Fibroblast of lung (primary cell): Measurements from ENCODE around the gene CTSK. TPM values are rescaled to one million over a fixed set of nuclear protein-coding genes. Genes with fewer than 3 reads are reported as not detected.
"Not testable (repeated sequence)": the region's sequence is repeated elsewhere in the genome, so short reads cannot be mapped to it uniquely, and the experiment has no call there.

Source experiments
- DNase-seq, 2 donors: peaks; one replicate each; pipeline versions ENCODE4 v3.0.0 to v3.0.0-alpha.2; 2010; ENCODE audit warnings: low read depth in 2 of 2
- H2AFZ ChIP-seq: 2 replicates; pipeline ENCODE4 v1.5.1; 2012; ENCODE audit warnings: low read length, control low read depth, inconsistent platforms
- H3K27ac ChIP-seq: 2 replicates; pipeline ENCODE4 v1.5.1; 2011; ENCODE audit warnings: low read length, control low read depth; ENCODE audit not compliant: insufficient read depth
- H3K27me3 ChIP-seq: 2 replicates; pipeline ENCODE4 v1.5.1; 2011; ENCODE audit warnings: mild to moderate bottlenecking, low read length; ENCODE audit not compliant: control insufficient read depth, insufficient read depth
- H3K36me3 ChIP-seq: 2 replicates; pipeline ENCODE4 v1.5.1; 2011; ENCODE audit warnings: low read length; ENCODE audit not compliant: control insufficient read depth, insufficient read depth
- H3K4me1 ChIP-seq: 2 replicates; pipeline ENCODE4 v1.5.1; 2011; ENCODE audit warnings: low read length; ENCODE audit not compliant: control insufficient read depth, insufficient read depth; ENCODE audit errors: extremely low read depth
- H3K4me2 ChIP-seq: 2 replicates; pipeline ENCODE4 v1.5.1; 2011; ENCODE audit warnings: low read length, control low read depth; ENCODE audit not compliant: insufficient read depth; ENCODE audit errors: extremely low read depth
- H3K4me3 ChIP-seq, 4 experiments: fragments of 200-600 bp in 1 of 4; sonication (generic) in 1 of 4; replicated peaks in 1 of 4; 2 replicates each; pipeline ENCODE4 v1.5.1; 2011 to 2016; ENCODE audit warnings: low read length in 4 of 4, low read depth in 3 of 4, mild to moderate bottlenecking in 3 of 4, control low read depth in 2 of 4, inconsistent platforms in 1 of 4, mixed read lengths in 1 of 4; ENCODE audit not compliant: insufficient read depth in 1 of 4; ENCODE audit errors: control extremely low read depth in 1 of 4
- H3K79me2 ChIP-seq: 2 replicates; pipeline ENCODE4 v1.5.1; 2012; ENCODE audit warnings: mild to moderate bottlenecking, low read length, inconsistent platforms; ENCODE audit not compliant: control insufficient read depth, insufficient read depth
- H3K9ac ChIP-seq: 2 replicates; pipeline ENCODE4 v1.5.1; 2011; ENCODE audit warnings: mild to moderate bottlenecking, low read length, control low read depth; ENCODE audit not compliant: insufficient read depth
- H3K9me3 ChIP-seq: 2 replicates; pipeline ENCODE4 v1.5.1; 2012; ENCODE audit warnings: low read depth, low read length; ENCODE audit not compliant: control insufficient read depth, insufficient read depth
- H4K20me1 ChIP-seq: 2 replicates; pipeline ENCODE4 v1.5.1; 2011; ENCODE audit warnings: low read length; ENCODE audit not compliant: control insufficient read depth, insufficient read depth; ENCODE audit errors: extremely low read depth
- EZH2 ChIP-seq: IDR thresholded peaks from 2 replicates; pipeline ENCODE4 v1.5.1; 2012; ENCODE audit warnings: low read length, control low read depth, mild to moderate bottlenecking; ENCODE audit errors: missing control alignments
- polyA plus RNA-seq, 2 donors: library from polyadenylated mRNA; depleted of rRNA in 1 of 2; stranded (reverse) in 1 of 2; unstranded in 1 of 2; fragments of >200 nt; gene quantifications; 2 replicates each; pipeline ENCODE4 v1.2.1, GENCODE V29; 2011 to 2012; ENCODE audit warnings: missing spikeins in 1 of 2
- total RNA-seq: library from RNA; depleted of rRNA; stranded (reverse); fragments of >200 nt; gene quantifications from 2 replicates; pipeline ENCODE4 v1.2.1, GENCODE V29; 2014
- TF ChIP-seq, protein P1 (sequence below), 2 donors: IDR thresholded peaks in 1 of 2; conservative IDR thresholded peaks in 1 of 2; 1 replicate in 1 of 2; 2 replicates in 1 of 2; pipeline ENCODE4 v1.5.1; 2011 to 2012; ENCODE audit warnings: low read length in 2 of 2, control low read depth in 1 of 2, inconsistent platforms in 1 of 2, low read depth in 1 of 2, mild to moderate bottlenecking in 1 of 2

The CTSK gene
- total and polyA plus RNA-seq, 2 donors (not counting 1 experiment from before 2014, with no cell fraction given): 209 to 461 TPM

DNA sequence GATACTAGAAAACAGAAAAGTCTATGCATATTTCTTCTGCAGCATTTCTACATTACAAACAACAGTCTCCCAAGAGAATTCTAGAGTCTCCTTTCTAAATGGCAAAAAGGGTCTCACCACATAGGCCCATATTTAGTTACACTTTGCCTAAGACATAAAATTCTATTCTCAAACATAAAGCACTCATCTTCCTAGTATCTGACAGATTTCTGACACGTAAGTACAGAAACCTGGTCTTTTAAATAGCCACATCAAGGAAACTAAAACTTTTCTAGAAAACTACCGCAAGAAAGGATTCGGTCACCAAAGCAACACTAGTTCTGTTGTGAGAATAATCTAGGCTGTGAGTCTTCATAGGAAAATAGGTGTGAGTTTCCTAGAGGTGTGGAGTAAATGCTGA lies 33.6 kb upstream of the CTSK start:
- H3K79me2 ChIP-seq: no peaks in the 10 kb centered on the region
- H2AFZ ChIP-seq: no peak overlapping the region
- H3K4me3 ChIP-seq: no peak overlapping the region
- no peak for DNase-seq
- no peaks in the 10 kb centered on the region for H4K20me1 ChIP-seq
- peaks cover 3% of the 10 kb centered on the region for H3K36me3 ChIP-seq
- no peaks in the 10 kb centered on the region for H3K9me3 ChIP-seq
- no peaks in the 10 kb centered on the region for H3K27me3 ChIP-seq
- TF ChIP-seq, protein P1, sequence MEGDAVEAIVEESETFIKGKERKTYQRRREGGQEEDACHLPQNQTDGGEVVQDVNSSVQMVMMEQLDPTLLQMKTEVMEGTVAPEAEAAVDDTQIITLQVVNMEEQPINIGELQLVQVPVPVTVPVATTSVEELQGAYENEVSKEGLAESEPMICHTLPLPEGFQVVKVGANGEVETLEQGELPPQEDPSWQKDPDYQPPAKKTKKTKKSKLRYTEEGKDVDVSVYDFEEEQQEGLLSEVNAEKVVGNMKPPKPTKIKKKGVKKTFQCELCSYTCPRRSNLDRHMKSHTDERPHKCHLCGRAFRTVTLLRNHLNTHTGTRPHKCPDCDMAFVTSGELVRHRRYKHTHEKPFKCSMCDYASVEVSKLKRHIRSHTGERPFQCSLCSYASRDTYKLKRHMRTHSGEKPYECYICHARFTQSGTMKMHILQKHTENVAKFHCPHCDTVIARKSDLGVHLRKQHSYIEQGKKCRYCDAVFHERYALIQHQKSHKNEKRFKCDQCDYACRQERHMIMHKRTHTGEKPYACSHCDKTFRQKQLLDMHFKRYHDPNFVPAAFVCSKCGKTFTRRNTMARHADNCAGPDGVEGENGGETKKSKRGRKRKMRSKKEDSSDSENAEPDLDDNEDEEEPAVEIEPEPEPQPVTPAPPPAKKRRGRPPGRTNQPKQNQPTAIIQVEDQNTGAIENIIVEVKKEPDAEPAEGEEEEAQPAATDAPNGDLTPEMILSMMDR (conservative IDR thresholded peaks at IDR 0.05 in 1 of 2, IDR thresholded peaks at IDR 0.05 in 1 of 2; ENCODE audit: low read depth in 1 of 2, low read length in 2 of 2): no peak
- TF ChIP-seq EZH2: no peak
- H3K4me1 ChIP-seq: no peaks in the 10 kb centered on the region
- no peak overlapping the region for H3K9ac ChIP-seq
- H3K27ac ChIP-seq: no peak overlapping the region
- no peak overlapping the region for H3K4me2 ChIP-seq

DNA sequence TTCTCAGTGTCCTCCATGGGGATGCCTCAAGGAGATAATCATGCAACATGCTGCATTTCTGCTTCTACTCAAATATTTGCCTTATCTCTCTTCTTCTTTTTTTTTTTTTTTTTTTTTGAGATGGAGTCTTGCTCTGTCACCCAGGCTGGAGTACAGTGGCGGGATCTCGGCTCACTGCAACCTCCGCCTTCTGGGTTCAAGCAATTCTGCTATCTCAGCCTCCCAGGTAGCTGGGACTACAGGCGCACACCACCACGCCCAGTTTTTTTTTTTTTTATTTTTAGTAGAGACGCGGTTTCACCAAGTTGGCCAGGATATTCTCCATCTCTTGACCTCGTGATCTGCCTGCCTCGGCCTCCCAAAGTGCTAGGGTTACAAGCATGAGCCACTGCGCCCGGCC lies 32.8 kb upstream of the CTSK start:
- H3K4me3 ChIP-seq, H3K4me1 ChIP-seq, H3K4me2 ChIP-seq, H4K20me1 ChIP-seq, H2AFZ ChIP-seq, H3K27ac ChIP-seq, H3K36me3 ChIP-seq, H3K9me3 ChIP-seq, H3K9ac ChIP-seq, H3K27me3 ChIP-seq, H3K79me2 ChIP-seq, DNase-seq: not testable (repeated sequence)

DNA sequence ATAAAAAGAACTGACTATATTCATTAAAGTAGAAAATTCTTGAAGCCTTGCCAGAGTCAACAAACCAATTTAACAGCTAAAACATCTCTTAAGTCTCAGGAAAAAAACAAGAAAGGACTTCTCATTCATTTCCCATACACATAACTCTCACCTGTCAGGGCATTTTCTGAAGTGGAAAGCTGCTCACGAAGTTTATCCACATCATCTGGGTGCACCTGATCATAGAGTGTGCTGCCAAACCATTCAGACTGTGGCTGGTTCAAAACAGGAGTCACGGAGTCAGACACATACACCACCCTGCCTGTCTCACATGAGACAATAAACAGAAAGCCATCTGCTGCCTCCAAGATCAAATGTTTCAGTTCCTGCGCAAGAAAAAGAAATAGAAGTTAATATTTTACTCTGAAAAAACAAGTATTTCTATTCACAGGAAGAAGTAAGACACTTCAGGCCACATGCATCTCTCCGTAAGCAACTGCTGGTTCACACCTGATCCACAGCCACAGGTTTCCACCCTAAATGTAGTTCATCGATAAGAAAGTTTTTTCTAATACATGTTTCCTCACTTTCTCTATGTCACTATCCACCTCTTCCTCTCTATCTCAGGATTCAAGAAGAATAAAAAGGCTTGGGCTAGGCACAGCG lies 28.2 kb upstream of the CTSK start:
- H3K36me3 ChIP-seq: peaks cover 6% of the 10 kb centered on the region
- peak in 1 of 2 donors; percentile 58 for DNase-seq
- H3K4me2 ChIP-seq: no peak overlapping the region
- H3K9me3 ChIP-seq: no peaks in the 10 kb centered on the region
- no peaks in the 10 kb centered on the region for H3K27me3 ChIP-seq
- H3K9ac ChIP-seq: no peak overlapping the region
- H3K4me3 ChIP-seq: no peak overlapping the region
- TF ChIP-seq, protein P1 (conservative IDR thresholded peaks at IDR 0.05 in 1 of 2, IDR thresholded peaks at IDR 0.05 in 1 of 2; ENCODE audit: low read depth in 1 of 2, low read length in 2 of 2): no peak
- no peak for TF ChIP-seq EZH2
- H3K4me1 ChIP-seq: no peaks in the 10 kb centered on the region
- H2AFZ ChIP-seq: no peak overlapping the region
- no peaks in the 10 kb centered on the region for H3K79me2 ChIP-seq
- H3K27ac ChIP-seq: no peak overlapping the region
- H4K20me1 ChIP-seq: no peaks in the 10 kb centered on the region

DNA sequence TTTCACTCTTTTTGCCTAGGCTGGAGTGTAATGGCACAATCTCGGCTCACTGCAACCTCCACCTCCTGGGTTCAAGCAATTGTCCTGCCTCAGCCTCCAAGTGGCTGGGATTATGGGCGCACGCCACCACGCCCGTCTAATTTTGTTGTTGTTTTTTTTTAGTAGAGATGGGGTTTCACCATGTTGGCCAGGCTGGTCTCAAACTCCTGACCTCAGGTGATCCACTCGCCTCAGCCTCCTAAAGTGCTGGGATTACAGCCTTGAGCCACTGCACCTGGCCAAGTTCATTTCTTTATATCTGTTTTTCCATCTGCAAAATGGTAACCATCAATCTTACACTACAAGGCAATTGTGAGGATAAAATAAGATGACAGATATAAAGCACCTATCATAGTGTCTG lies 25.9 kb upstream of the CTSK start:
- not testable (repeated sequence) for H3K36me3 ChIP-seq, H3K9ac ChIP-seq, DNase-seq, H4K20me1 ChIP-seq, H3K9me3 ChIP-seq, H2AFZ ChIP-seq, H3K79me2 ChIP-seq, H3K4me1 ChIP-seq, H3K27ac ChIP-seq, H3K4me2 ChIP-seq, H3K27me3 ChIP-seq, H3K4me3 ChIP-seq
